LNCAP (cell line): ENCODE results near the gene PIEZO1.

Experiments used
- CTCF ChIP-seq: fragments of 450-650 bp; IDR thresholded peaks from 2 replicates; pipeline ENCODE4 v1.5.1; 2017; ENCODE audit warnings: mild to moderate bottlenecking

The PIEZO1 gene

DNA sequence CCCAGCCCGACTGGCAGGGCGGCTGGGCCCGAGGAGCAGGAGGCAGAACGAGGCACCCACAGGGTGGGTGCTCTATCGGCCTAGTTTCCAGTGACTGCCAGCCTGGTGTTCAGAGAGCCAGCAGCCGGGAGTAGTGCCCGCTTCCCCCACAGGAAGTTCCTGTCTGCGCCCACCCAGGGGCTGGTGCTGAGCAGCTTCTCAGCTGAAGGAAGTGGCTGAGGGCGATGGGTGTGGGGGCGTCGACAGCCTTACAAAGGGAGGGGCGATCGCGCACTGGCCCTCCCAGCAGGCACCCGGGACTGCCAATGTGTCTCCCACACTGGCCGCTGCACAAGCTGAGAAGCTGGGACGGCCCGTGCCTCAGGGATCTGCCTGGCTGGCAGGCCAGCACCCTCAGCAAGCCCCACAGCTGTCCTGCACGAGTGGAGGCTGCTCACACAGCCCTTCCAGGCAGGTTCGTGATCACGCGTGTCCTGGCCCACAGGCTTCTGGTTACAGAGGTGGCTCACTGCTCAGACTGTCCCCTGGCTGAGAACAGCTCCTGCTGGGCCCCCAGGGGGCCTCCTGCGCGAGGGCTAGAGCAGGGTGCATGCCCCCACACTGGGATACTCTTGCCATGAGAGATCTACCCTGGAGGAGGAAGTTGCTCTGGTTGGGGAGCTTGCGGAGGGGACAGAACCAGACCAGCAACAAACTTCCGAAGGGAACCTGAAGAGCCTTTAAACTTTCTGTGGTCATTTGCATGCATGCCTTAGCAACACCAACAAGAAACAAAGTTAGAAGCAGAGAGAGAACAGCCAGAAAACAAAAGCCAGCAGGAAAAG lies 81.3 kb downstream of the PIEZO1 start:
- no peak for TF ChIP-seq CTCF

GRCh38 chr16:88702371-88703210 lies 82.4 kb downstream of the PIEZO1 start:
- TF ChIP-seq CTCF = no peak

DNA sequence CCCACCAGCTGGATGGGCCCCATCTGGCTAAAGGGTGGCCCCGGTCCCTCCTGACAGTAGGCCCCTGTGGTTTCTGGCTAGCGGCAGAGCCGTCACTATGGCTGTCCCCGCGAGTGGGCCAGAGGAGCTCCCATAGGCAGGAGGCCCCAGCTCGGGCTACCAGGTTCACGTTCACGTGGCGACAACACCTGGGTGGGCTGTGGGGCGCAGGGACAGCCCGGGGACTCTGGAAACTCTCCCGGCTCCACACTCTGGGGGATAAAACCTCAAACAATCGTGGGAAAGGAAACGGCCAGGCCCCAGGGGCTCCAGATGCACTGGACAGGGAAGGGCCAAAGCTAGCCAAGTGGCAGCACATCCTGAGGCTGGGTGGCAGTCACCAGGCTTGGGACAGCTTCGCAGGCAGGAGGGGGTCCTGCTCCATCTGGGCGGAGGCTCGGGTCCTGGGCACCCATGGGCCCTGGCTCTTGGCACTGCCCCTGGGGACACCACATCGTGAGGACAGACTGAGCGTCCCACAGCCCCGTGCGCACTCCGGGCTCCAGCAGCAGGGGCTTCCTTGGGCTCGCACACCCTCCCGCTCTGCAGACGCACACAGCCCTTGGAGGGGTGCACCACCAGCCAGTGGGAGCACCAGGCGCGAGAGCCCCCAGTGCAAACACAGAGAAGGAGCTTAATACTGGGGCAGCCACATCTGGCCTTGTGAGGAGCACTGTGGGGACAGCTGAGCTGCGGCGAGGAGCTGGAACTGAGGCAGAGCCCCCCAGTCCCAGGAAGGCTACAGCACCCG lies 83.2 kb downstream of the PIEZO1 start:
- no peak for TF ChIP-seq CTCF

DNA sequence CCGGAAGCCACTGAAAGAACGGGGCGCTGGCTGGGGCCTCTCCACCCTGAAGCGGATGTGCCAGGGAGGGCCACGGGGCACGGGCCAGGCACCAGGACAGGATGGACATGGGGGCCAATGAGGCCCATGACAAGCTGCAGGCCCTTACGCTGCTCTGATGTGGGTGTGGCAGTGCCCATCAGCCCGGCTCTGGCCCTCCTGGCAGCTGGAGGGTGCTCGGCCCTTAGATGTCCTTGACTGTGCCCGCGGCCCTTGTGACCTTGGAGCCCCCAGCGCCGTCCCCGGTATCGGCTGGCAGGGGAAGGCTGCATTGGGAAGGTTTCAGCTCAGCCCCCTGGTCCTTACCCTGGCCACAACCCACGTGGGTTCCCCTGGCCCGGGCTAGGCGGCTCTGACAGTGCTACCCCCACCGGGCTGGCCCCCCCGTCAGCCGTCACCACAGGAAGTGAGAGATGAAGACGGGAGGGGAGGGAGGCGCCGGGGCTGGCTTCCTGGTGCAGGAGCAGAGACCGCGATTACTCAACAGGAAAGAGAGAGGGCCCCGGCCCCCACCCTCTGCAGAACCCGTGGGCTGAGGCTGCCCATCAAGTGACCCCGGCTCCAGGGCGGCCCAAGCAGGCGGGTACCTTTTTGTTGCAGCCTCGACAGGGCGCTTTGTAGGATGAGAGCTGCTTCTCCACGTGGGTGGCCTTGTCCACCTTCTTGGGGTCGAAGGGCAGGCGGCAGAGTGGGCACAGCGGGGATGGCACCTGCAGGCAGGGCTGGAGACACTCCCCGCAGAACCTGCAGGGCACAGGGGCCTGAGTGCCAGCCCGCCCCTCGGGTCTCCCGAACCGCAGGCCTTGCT lies 84.2 kb downstream of the PIEZO1 start:
- TF ChIP-seq CTCF = no peak

DNA sequence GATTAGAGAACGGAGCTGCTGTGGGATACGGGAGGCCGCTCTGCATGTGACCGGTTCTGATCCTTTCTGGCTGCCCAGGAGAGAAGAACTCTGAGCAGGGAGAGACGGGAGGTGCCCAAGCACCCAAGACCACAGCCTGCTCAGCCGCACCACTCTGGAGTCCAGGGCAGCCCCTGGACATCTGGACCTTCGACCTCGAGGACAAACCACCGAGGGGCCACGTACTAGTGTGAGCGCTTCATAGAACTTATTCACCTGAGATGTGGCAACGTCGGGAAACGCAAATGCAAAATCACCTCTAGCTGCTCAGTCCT lies 84.7 kb downstream of the PIEZO1 start:
- no peak for TF ChIP-seq CTCF

DNA sequence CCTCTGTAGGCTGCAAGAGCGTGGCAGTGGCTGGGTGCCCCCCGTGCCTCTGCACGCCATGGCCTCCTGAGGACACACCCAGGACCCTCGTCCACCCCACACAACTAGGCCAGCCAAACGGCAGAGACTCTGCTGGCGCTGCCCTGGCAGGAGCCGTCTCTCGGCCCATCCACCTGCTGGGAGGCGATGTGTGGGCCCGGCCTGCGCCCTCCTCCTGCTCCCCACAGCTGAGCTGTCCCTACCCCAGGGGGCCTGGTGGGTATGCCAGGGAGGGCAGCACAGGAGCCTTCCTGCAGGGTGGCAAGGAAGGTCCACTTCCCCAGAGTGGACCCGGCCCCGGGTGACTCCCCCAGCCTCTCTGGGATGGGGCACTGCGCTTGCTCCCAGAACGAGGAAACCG lies 85.8 kb downstream of the PIEZO1 start:
- TF ChIP-seq CTCF = no peak

GRCh38 chr16:88698646-88699045 lies 86.4 kb downstream of the PIEZO1 start:
- TF ChIP-seq CTCF = no peak
